ENCODE measurements around the gene RNF167. TPM values are rescaled to one million over a fixed set of nuclear protein-coding genes. Genes with fewer than 3 reads are reported as not detected.
"Not testable (repeated sequence)": the region's sequence is repeated elsewhere in the genome, so short reads cannot be mapped to it uniquely, and the experiment has no call there.

RNF167 gene
- total RNA-seq, 1 donor from 2014 or later, result 15.2 TPM

DNA sequence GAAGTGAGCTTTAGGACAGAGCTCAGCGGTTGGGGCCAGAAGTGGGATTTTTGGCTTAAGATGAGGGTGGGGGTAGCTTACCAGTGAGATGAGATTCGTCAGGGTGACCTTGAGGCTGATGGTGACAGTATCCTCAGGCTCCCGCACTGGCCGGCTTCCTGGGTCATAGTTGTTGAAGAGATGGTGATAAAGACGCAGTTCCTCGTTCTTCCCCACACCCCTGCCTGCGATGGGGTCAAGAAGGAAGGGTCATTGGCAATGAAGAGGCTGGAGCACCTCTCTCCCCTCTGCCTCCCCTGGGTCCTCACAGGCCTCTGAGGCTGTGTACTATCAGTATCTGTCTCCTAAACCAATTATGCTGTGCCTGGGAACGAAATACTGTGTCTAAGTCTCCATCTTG is 37.5 kb upstream of the RNF167 start:
- no peak for DNase-seq (ENCODE audit: low read depth, low spot score)

DNA sequence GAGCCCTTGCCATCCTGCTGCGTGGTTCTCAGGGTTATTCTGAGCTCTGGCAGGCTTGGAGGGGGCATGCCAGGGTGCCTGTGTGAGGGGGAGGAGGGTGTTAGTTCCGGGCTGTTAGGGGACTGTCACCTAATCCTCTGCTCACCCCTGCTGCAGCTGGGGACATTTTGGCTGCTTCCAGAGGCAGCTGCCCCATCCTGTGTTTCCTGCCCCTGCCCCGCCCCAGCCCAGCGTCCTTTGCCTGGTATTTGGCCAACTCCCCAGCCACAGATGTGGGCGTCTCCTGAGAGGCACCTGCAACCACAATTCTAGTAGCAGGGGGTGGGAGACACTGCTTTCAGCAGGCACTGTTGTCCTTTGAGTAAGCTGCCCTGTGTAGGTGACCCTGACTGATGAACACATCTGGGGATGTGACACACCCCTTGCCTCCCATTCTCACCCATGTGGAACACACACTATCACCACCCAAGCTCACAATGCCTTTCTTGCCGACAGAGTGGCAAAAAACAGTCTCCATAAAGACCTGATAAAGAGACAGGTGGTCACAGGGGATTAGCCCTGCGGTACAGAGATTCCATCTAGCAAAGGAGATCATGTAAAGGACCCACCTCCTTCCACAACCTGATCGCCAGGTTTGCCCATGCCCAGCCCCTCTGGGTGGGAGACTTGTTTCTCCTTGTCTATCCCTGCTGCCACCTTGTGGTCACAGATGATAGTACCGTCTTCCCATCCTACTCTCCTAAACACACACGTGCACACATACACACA is 36.8 kb upstream of the RNF167 start, which contains the start of gene CHRNE:
TSS of gene CHRNE (minus strand) at position 48 of the 768 bp plus-strand sequence. CDS start at position 13, 35 bp downstream.
- DNase-seq (ENCODE audit: low read depth, low spot score), result peak; percentile 55

GRCh38 chr17:4906642-4907041 is 33.4 kb upstream of the RNF167 start:
- not testable (repeated sequence) for DNase-seq (ENCODE audit: low read depth, low spot score)

GRCh38 chr17:4908301-4908700 is 31.8 kb upstream of the RNF167 start:
- no peak for DNase-seq (ENCODE audit: low read depth, low spot score)

DNA sequence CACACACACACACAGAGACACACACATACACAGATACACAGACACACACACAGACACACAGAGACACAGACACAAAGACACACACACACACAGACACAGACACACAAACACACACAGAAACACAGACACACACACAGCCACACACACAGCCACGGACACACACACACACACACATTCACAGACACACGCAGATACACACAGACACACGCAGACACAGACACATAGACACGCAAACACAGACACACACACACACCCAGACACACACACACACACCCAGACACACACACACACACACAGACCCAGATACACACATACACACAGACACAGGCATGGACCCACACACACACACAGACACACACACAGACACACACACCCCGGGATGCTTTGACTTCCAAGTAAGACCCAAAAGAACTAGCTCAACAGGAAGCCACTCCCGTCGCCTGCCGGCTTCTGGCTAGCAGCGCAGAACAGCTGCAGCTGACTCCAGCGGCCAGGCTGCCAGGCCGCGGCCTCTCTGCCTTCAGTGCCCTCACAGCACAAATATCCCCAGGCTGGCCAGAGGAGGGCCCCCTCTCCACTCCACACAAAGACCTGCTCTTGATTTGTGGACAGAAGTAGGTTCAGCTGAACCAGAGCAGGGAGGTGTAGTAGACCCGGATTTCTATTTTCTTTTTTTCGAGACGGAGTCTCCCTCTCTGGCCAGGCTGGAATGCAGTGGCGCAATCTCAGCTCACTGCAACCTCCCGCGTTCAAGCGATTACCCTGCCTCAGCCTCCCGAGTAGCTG is 31.2 kb upstream of the RNF167 start:
- peak; percentile 87 for DNase-seq (ENCODE audit: low read depth, low spot score)

DNA sequence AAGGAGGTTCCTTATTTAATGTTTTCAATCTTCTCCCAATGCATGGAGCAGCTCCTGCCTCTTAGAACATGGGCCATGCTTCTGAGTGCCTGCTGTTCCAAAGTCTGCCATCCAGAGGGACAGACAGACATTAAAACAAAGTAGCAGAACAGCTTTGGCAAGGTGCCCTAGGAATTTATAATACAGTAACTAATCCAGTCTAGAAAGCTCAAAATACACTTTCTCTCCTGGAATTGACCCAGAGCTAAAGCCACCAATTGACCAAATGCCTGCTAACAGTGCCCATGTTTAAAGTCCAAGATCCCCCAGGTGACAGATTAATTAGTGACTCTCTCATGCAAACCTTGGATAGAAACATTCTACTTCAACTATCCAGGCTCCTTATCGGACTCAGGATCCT is 26.1 kb upstream of the RNF167 start:
- DNase-seq (ENCODE audit: low read depth, low spot score), result no peak

DNA sequence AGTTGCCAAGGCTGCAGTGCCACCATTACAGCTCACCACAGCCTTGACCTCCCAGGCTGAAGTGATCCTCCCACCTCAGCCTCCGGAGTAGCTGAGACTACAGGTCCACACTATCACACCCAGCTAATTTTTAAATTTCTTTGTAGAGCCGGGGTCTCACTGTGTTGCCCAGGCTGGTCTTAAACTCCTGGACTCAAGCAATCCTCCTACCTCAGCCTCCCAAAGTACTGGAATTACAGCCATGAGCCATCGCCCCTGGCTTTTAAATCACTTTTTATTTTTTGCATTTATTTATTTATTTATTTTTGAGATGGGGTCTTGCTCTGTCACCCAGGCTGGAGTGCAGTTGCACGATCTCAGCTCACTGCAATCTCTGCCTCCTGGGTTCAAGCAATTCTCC is 25.5 kb upstream of the RNF167 start:
- not testable (repeated sequence) for DNase-seq (ENCODE audit: low read depth, low spot score)

GRCh38 chr17:4919511-4920047 is 20.5 kb upstream of the RNF167 start:
- DNase-seq (ENCODE audit: low read depth, low spot score), result no peak

DNA sequence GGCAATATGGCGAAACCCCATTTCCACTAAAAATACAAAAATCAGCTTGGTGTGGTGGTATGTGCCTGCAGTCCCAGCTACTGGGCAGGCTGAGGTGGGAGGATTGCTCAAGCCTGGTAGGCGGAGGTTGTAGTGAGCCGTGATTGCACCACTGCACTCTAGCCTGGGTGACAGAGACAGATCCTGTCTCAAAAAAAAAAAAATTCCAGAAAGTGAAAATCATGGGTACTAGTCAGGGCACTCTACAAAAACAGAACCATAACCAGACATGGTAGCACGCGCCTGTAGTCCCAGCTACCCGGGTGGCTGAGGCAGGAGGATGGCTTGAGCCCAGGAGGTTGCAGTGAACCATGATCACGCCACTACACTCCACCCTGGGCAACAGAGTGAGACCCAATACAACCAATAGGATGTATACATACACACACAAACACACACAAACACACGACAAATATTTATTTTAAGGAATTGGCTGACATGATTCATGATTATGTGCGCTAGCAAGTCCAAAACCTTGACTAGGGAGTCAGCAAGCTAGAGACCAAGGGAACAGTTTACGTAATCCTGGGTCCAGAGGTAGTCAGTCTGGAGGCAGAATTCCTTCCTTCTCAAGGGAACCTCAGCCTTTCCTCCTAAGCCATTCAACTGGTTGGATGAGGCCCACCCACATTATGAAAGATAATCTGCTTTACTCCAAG is 19.6 kb upstream of the RNF167 start:
- no peak for DNase-seq (ENCODE audit: low read depth, low spot score)

DNA sequence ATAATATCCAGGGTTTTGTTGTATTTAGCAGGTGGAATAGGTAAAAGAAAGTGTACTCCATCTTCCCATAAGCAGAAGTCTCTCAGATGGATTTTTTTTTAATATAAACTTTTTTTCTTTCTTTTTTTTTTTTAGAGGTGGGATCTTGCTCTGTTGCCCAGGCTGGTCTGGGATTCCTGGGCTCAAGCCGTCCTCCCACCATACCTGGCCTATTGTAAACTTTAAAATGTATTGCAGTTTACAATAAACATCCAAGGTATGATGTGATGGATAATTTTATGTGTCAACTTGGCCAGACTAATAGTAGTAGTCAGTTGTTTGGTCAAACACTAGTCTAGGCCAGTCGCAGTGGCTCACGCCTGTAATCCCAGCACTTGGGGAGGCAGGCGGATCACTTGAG is 18.7 kb upstream of the RNF167 start:
- DNase-seq (ENCODE audit: low read depth, low spot score), result no peak

DNA sequence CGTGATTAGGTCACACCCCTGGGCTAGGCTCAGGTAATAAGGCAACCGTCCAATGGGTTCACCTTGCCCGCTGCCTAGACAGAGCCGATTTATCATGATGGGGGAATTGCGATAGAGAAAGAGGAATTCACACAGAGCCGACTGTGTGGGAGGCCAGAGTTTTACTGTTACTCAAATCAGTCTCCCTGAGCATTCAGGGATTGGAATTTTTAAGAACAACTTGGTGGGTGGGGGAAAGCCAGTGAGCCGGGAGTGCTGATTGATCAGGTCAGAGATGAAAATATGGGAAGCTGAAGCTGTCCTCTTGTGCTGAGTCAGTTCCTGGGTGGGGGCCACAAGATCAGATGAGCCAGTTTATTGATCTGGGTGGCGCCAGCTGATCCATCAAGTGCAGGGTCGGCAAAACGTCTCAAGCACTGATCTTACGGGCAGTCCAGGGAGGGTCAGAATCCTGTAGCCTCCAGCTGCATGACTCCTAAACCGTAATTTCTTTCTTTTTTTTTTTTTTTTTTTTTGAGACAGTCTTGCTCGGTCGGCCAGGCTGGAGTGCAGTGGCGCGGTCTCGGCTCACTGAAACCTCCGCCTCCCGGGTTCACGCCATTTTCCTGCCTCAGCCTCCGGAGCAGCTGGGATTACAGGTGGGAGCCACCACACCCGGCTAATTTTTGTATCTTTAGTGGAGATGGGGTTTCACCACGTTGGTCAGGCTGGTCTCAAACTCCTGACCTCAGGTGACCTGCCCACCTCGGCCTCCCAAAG is 13.3 kb upstream of the RNF167 start:
- not testable (repeated sequence) for DNase-seq (ENCODE audit: low read depth, low spot score)

GRCh38 chr17:4928881-4929280 is 11.2 kb upstream of the RNF167 start:
- DNase-seq (ENCODE audit: low read depth, low spot score), result no peak

GRCh38 chr17:4931963-4932362 is 8.1 kb upstream of the RNF167 start, which contains the start of gene GP1BA:
GP1BA (plus strand) TSS chr17:4932277; CDS start chr17:4932605, 328 bp downstream.
- no peak for DNase-seq (ENCODE audit: low read depth, low spot score)

- DNase-seq (ENCODE audit: low read depth, low spot score), result no peak
Observed at GRCh38 chr17:4932756-4933155, 7.3 kb upstream of the RNF167 start.

DNA sequence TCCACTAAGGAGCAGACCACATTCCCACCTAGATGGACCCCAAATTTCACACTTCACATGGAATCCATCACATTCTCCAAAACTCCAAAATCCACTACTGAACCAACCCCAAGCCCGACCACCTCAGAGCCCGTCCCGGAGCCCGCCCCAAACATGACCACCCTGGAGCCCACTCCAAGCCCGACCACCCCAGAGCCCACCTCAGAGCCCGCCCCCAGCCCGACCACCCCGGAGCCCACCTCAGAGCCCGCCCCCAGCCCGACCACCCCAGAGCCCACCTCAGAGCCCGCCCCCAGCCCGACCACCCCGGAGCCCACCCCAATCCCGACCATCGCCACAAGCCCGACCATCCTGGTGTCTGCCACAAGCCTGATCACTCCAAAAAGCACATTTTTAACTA is 6.4 kb upstream of the RNF167 start:
- DNase-seq (ENCODE audit: low read depth, low spot score), result no peak

DNA sequence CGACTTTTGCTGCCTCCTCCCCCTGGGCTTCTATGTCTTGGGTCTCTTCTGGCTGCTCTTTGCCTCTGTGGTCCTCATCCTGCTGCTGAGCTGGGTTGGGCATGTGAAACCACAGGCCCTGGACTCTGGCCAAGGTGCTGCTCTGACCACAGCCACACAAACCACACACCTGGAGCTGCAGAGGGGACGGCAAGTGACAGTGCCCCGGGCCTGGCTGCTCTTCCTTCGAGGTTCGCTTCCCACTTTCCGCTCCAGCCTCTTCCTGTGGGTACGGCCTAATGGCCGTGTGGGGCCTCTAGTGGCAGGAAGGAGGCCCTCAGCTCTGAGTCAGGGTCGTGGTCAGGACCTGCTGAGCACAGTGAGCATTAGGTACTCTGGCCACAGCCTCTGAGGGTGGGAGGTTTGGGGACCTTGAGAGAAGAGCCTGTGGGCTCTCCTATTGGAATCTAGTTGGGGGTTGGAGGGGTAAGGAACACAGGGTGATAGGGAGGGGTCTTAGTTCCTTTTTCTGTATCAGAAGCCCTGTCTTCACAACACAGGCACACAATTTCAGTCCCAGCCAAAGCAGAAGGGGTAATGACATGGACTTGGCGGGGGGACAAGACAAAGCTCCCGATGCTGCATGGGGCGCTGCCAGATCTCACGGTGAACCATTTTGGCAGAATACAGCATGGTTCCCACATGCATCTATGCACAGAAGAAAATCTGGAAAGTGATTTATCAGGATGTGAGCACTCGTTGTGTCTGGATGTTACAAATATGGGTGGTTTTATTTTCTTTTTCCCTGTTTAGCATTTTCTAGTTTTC is 5.7 kb upstream of the RNF167 start:
- DNase-seq (ENCODE audit: low read depth, low spot score), result no peak

DNA sequence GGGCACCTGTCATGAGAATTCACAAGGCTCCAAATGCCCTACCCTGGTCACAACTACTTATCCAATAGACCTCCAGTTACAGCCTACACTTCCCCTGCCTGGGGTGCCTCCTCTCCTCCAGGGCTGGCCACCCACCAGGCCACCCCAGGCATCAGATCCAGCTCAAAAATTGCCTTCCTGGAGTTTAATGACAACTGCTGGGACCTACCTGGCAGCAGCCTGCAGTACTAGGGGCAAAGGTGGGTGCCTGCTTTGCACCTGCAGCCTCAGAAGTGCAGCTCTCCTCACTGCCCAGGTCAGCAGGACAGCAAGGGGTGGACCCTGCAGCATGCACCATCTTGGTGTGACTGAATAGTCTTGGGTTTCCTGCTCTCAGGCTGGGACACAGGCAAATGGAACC is 4.4 kb upstream of the RNF167 start:
- no peak for DNase-seq (ENCODE audit: low read depth, low spot score)

DNA sequence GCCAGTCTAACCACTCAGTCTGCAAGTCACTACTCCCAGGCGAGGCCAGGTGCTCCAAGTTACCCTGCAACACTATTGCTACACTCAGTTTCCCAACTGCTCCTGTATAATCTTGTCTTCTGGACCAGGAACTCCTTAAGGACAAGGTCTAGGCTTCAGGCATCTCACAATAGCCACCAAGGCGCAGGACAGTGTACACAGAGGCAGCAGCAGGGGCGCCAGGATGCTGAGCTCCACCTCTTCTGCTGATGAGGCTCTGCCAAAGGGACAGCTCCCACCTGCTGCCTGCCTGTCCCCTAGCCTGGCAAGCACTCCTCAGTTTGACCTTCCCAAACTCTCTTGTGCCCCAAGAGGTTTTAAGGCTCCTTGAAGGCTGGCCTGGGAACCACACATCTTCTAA is 3.6 kb upstream of the RNF167 start:
- DNase-seq (ENCODE audit: low read depth, low spot score), result no peak

DNA sequence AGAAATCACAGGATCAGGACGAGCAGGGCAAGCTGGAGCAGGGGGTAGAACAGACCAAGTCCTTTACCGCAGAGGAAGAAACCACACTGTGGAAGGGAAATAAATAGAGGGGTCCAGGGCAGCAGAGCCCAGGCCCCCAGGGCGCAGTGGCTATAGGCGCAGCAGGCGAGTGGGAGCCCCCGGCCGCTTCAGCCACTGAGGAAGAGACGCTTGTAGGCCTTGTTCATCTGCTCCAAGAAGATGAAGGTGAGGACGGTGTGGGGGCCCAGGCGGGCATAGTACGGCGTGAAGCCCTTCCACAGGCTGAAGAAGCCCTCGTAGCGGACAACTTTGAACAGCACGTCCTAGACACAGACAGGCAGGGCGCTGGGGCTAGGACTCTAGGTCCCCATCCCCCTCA is 2.5 kb upstream of the RNF167 start:
- DNase-seq (ENCODE audit: low read depth, low spot score), result no peak

DNA sequence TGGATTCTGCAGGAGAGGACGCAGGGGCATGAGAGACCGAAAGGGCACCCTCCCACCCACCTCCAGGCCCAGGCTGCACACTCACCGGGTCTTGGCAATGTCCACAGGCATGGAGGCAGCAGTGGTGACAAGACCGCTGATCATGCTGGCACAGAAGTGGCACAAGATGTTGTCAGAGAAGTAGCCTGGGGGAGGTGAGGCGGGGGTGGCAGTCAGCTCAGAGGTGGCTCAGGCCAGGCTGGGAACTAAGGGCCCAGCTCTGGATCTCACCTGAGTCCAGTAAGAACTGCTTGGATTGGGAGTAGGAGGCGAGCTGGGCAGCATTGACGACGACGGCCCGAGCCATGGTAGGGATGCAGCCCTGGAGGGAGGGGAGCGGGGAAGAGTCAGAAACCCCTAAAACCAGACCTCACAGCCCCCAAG is 2.0 kb upstream of the RNF167 start:
- DNase-seq (ENCODE audit: low read depth, low spot score), result no peak

All from pulmonary artery endothelial cell (primary cell).